Ramos (cell line): Measurements from ENCODE around the gene INTS3.

ENCODE experiments used
- in situ Hi-C: fragments of 300-500 bp; cut with MboI; formaldehyde crosslinking; loops from one replicate; pipeline ENCODE4 v1.14.3; 2022; ENCODE audit warnings: low sequenced_read_pairs; ENCODE audit not compliant: unreplicated experiment

The INTS3 gene

DNA sequence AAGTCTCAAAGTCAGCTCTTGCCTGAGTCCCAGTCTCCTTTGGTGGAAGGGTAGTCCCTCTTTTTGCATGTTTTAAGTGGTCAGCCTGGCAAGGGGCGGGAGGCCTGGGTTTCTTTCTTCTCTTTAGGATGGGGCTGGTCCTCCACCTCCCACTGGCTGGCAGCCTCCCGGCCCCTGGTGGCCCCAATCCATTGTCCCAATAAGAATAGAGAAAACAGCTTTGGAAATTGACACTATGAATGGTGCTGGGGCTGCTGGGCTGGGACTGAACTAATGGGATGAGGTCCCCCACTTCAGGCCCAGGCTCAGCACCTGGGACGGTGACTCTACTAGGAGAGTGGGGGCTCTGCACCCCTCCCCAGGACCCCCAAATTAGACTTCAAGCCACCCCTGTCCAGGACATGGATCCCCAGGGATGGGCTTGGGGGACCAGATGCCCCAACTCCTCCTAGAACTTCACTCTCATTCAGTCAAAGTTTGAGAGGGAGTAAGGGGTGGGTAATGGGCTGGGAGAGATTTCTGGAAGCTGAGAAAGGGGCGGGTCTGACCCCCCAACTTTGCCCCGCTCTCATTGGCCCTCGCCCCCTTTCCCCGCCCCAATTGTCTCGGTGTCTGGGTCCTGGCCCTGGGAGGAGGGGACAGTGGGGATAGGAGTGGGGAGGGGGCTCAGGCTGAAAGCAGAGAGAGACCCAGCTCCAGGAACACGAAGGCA is 65.6 kb downstream of the INTS3 start:
- in situ Hi-C loops: no loop called here

GRCh38 chr1:153793973-153794615 is 66.2 kb downstream of the INTS3 start:
- in situ Hi-C loops: no loop called here

- in situ Hi-C loops: loop anchor here (5.0 kb wide), 1 partner anchor 183 kb away; the partner anchor contains the start of gene JTB
These were observed 66.9 kb downstream of the INTS3 start for GRCh38 chr1:153794624-153795329.

GRCh38 chr1:153795330-153795837 is 67.5 kb downstream of the INTS3 start:
- in situ Hi-C loops: loop anchor here (5.0 kb wide), 1 partner anchor 182 kb away; the partner anchor contains the start of gene JTB

DNA sequence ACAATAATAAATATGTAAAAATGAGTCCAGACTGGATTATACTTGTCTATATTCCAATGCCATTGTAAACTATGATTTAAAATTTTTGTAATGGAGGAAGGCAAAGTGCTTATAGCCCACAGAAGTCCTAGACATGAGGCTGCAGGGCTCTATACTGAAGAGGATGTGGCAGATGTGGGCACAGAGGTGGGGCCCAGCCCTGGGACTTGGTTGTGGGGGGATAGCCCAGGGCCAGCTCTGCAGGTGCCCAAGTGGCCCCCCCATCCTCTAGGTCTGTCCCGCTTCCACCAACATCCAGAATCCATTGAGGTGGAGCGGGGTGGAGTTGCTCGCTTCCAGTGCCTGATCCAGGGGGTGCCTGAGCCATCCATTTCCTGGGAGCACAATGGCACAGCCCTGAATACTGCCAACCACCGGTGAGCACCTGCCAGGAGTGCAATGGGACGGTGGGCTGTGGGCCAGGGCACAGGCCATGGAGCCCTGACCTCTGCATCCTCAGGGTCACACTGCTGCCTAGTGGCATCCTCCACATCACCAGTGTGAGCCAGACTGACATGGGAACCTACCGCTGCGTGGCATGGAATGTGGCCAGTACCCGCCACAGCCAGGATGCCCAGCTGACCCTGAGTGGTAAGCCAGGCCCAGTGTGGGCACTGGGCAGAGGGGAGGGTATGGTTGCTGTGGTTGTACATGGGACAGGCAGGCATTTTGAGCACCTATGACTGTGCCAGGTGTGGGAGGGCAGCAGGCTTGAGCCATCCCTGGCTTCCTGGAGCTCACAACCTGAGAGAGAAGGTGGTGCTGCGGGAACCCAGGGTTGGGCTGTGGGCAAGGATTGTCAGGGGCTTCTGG is 68.3 kb downstream of the INTS3 start:
- in situ Hi-C loops: loop anchor here (5.0 kb wide), 1 partner anchor 181 kb away; the partner anchor contains the start of gene JTB

GRCh38 chr1:153796786-153797659 is 69.2 kb downstream of the INTS3 start:
- in situ Hi-C loops: loop anchor here (5.0 kb wide), 1 partner anchor 180 kb away; the partner anchor contains the start of gene JTB

DNA sequence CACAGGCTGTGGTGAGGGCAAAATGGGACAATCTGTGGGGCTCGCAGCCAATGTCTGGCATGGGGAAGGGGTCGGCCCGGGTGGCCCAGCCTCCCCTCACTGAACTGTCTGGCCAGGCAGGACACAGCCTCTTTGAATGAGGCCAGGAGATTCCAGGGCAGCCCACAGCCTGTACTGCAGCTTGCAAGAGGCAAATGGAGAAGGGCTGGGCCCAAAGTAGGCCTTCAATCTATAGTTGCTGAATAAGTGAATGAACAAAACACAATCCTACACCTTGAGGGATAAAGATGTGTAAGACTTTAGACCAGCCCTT is 70.6 kb downstream of the INTS3 start:
- in situ Hi-C loops: loop anchor here (5.0 kb wide), 1 partner anchor 179 kb away; the partner anchor contains the start of gene JTB

DNA sequence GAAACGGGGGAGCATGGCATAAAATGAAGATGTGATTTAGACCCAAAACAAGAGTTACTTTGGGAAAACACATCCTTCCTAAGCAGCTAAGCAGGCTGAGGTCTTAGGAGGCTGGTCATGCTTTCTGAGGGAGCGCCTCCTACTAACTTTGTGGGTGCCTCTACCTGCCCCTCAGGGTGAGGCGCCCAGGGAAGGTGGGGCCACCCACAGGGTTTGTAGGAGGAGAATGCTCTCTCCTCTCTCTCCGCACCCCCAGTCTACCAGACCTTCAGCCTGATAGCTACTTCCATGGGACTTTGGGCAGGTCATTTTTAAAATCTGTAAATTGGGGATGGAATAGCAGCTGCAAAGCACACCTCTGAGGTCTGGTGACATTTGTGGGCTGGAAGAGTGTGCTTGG is 71.2 kb downstream of the INTS3 start:
- in situ Hi-C loops: loop anchor here (5.0 kb wide), 1 partner anchor 178 kb away; the partner anchor contains the start of gene JTB

GRCh38 chr1:153799566-153800465 is 72.0 kb downstream of the INTS3 start:
- in situ Hi-C loops: loop anchor here (5.0 kb wide), 1 partner anchor 177 kb away; the partner anchor contains the start of gene JTB

DNA sequence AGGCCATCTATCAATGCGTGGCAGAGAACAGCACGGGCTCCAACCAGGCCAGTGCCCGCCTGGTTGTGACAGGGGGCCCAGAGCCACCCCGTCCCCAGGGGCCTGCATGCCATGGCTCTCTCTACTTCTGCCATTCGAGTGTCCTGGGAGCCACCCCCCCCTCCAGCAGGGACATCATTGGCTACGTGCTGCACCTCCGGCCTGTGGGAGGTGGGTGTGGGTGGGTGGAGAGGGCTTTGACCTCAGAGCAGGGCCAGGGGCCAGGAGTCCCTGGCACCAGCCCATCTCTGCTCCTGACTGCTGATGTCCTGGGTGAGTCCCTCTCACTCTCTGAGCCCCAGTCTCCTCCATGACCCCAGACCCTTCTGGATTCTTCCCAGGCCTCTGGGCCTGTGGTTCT is 72.7 kb downstream of the INTS3 start:
- in situ Hi-C loops: no loop called here

DNA sequence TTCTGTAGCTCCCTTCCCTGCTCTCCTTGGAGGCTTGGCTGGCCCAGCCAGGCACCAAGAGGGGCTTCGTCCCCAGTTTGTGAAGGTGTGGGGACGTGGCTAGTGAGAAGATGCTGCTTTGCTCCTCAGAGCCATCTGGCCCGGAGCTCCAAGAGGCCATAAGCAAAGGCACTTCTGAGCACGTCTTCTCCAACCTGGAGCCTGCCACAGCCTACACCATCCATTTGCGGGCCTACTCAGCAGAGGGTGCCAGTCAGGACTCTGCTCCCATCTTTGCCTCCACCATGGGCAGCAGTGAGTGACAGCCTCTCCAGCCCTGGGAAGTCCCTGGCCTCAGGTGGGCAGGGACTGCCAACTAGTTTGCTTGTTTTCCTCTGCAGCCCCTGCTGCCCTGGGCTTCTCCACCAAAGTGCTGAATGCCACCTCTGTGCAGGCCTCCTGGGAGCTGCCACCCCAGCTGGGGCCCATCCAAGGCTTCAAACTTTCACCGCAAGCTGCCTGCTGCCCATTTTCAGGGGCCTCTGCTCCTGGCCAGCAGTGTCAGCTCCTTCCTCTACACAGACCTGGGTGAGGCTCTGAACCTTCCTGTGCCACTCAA is 73.3 kb downstream of the INTS3 start:
- in situ Hi-C loops: no loop called here

- in situ Hi-C loops: no loop called here
These were observed 74.2 kb downstream of the INTS3 start for GRCh38 chr1:153801786-153802697.

DNA sequence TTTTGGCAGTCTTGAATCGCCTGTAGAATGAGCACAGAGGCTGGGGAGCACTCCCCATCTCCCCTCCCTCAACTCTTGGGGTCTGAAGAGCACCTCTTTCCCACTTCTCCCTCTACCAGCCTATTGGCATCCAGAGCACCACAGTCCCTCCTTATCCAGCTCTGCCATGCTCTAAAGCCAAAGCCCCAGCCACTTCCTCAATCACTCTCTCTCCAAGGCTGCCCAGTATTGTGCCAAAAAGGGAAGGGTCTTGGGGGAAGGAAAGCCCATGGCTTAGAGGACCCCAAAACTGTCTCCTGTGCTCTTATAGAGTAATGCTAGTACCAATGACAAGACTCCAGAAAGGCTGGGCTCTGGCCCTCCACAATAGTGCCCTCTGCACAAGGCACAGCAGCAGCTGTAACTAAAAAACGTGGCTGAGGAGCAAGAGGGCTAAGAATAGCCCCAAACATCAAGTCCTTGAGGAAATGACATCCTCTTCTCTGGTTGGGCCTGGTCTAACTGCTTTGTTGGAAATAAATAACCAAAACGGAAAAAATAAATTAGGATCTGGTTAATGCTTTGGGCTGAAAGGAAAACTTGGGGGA is 75.7 kb downstream of the INTS3 start:
- in situ Hi-C loops: no loop called here

GRCh38 chr1:153804112-153804511 is 76.3 kb downstream of the INTS3 start:
- in situ Hi-C loops: no loop called here

DNA sequence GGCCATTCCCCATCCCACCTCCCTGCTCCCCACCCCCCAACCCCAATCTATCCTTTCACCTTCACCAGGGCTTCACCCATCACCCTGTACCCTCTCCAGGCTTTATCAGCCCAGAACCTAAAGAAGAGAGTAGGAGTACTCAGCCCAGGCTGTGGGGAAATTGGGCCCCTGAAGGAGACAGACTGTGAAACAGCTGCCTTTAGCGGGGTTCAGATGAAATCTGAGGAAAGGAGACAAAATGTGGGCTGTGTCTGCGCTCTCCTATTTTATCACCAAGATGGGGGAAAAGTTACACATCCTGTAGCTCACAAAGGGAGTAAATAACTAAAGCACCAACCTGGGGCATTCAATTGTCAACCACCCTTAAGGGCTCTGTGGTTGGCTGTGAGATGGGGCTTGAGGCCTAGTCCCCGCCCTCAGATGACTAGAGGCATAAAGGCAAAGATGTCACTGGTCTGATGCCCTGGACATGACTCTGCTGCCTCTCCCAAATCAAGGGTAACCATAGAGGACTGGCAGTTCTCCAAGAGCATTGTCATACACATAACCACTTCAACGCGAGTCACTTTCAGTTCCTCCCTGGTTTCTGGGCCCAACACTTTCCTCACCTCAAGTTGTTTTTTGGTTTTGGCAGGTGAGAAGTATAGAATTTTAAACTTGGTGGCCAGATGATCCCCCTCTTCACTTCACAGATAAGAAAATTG is 77.3 kb downstream of the INTS3 start:
- in situ Hi-C loops: no loop called here
